NCI-H2081 treated with DMSO at 0.1 percent for 48 hours (cell line): ENCODE measurements around the gene WDFY4.

Source experiments
- DNase-seq: peaks from one replicate; lab custom pipeline; 2025; lab: John Stamatoyannopoulos, UW

The WDFY4 gene

DNA sequence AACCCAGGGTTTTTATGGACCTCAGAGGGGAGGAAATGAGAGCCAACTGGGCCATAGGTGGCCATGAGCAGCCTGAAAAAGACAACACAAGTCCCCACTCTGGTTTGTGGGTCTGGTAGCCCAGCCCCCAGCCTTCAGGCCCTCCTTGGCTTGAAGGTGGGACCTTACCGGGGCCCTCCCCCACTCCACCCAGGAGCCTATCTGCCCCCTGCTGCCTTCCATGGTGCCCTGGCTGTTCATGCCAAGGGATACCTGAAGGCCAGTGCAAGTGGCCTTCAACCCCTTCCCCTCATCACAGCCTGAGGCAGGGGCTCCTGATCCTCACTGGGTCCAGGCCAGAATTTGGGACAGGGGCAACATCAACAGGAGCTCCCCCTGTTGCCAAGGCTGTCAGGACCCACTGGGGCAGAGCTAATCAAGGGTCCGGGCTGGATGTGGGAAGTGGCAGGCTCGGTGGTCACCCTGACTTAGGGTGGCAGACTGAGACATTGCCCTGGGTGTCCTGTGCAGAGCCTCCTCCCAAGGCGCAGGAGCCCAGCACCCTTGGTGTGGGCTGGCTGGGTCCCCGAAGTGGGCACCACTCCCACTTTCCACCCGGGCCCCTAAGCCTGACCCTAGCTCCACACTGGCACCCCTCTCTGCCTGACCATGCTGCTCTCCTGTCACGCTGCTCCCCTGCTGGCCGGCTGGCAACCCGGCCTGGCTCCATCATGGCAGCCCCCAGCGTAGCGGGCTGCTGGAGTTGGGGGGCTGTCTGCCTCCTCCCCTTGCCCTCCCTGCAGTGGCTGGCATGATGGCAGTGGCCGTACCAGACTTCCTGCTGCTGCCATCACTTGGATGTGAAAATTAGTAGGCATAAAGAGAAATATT, 6.4 kb downstream of the WDFY4 start:
- no peak for DNase-seq

- DNase-seq = no peak
Observed at GRCh38 chr10:48691812-48692528, 7.3 kb downstream of the WDFY4 start.

DNA sequence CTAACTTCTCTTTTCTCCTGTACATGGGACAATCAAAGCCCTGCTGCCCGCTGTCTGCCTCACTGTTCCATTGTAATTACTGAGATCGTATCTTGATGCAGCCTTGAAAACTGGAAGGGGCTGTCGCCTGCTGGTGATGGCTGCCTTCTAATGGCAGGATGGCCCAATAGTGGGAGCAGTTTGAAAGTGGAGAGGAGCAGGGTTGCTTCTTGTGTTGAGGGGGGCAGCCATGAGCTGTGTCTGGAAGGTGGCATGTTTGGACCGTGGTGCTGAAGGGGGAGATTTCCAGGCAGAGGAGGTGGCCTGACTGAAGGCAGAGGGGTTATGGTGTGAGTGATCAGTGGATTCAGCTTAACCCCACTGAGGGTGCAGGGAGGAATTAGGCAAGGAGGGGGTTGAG, 8.1 kb downstream of the WDFY4 start:
- no peak for DNase-seq

DNA sequence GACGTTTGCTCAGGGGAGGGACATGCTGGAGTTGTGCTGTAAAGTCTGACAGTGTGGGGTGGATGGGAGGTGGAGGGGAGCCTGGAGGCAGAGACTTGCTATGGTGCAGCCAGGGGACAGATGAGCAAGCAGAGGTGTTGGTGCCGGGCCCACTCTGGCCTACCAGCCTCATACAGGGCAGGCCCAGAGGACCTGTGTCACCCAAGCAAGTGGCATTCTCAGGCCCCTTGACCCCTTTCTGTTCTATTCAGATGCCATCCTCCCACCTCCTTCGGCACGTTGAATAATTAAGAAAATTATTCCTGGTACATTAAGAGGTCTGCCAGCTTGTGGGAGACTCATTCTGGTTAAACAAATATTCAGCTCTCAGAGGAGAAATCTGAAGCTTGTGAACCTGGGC, 8.5 kb downstream of the WDFY4 start:
- no peak for DNase-seq

GRCh38 chr10:48694371-48695030, 9.8 kb downstream of the WDFY4 start:
- no peak for DNase-seq

DNA sequence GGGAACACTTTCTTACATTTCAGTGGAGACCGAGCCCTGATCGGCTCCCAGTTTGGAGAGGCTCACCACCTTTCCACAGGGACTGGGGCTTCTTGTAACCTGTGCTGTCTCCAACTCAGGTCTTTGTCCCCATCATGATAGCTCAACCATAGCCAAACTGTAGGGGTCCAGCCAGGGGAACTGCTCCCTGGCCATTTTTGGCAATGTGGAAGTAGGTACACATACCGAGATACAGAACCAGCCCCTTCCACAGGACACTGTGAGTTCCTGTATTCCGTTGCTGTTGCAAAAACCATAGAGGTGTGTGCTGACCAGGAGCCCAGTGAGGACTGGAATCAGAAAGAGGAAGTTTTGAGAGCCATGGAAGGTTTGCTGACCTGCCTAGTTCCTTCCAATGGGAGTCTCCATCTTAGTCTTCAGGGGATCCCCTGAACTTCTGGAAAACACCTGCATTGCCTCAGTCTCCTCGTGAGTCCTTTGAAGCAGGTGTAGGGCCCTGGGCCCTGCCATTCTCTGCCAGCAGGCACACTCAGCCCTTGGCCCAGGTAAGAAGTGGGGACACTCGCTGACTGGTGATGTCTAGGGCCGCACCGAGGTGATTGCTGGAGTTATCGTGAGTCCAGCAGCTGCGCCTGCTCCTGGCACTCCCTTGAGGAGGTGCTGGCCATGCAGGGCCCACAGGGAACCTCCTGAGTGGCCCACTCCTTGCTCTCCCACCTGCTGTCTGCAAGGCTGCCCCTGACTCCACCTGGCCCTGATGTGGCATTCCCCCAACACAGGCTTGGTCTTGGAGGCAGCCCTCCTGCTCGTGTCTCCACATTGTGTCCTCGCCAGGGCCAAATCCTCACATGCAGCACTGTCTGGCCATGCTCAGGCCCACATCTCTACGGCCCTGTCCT, 11.2 kb downstream of the WDFY4 start:
- DNase-seq = no peak

GRCh38 chr10:48696535-48696873, 11.8 kb downstream of the WDFY4 start:
- DNase-seq = no peak

- no peak for DNase-seq
Observed at GRCh38 chr10:48697091-48697490, 12.4 kb downstream of the WDFY4 start.

DNA sequence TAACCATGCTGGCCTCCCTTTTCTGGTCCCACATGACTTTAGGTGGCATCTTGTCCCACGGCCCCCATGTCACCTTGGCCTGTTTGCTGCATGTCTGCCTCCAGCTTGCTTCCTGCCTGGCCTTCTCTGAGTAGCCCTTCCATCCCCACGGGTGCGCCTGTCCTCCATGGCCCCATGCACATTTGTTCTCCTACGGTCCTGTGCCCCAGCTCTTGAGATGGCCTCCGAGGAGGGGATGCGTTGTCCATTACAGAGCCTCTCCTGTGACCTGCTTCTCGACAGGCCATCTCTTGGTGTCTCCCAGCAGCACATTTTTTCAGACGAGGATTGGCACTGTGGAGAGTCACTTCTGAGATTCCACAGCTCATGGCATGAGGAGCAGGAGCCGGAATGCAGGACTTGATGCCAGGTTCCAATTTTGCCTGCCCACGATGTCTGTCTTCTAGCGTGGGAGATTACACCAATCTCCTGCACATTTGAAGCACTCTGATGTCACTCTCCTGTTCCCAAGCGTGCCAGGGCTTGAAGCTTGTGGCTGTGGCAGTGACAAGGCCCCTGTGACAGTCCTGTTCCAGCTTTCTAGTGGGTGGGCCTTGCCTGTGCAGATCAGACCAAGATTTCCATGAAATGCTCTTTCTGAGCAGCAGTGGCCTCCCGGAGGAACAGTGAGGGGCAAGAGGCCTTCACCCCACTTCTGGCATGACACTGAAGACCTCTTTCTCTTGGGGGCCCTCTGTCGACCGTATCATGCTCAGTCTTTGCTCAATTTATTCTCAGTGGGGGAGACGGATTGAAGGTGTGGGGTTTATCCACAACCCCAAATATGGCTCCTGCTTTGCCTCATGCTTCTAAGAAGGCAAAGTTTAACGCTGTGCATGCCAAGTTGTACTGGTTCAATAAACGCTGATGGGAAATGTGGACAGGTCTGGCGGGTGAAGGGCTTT, 13.4 kb downstream of the WDFY4 start:
- DNase-seq = no peak

DNA sequence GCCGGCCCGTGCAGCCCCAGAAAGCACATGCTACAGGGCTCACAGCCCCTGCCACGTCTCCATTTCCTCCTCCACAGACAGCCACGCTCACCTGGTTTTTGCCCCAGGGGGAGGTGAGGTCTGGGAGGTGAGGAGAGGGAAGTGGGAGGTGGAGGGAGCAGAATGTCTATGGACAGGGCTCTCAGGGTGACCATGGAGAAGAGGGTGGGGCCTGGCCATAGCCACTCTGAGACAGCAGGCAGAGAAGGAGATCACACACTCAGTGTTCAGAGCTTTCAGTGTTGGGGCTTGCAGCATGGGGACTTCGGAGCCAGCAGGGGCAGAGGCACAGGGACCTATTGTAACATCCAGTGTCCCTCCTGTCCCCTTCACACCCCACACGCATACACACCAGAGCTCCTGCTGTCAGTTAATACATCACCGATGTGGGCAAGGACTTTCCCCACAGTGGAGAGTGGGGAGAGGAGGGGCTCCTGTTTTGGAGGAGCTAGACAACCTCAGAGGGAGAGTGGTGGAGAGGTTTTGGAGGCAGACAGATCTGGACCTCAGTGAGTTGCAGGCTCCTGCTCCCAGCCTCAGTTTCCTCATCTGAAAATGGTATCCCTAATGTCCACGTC, 14.4 kb downstream of the WDFY4 start:
- DNase-seq = no peak

- no peak for DNase-seq
Observed at GRCh38 chr10:48700071-48700470, 15.4 kb downstream of the WDFY4 start.

GRCh38 chr10:48700493-48700892, 15.8 kb downstream of the WDFY4 start:
- DNase-seq = no peak

GRCh38 chr10:48701139-48701901, 16.6 kb downstream of the WDFY4 start:
- DNase-seq = no peak

GRCh38 chr10:48701941-48702340, 17.3 kb downstream of the WDFY4 start:
- DNase-seq = no peak

DNA sequence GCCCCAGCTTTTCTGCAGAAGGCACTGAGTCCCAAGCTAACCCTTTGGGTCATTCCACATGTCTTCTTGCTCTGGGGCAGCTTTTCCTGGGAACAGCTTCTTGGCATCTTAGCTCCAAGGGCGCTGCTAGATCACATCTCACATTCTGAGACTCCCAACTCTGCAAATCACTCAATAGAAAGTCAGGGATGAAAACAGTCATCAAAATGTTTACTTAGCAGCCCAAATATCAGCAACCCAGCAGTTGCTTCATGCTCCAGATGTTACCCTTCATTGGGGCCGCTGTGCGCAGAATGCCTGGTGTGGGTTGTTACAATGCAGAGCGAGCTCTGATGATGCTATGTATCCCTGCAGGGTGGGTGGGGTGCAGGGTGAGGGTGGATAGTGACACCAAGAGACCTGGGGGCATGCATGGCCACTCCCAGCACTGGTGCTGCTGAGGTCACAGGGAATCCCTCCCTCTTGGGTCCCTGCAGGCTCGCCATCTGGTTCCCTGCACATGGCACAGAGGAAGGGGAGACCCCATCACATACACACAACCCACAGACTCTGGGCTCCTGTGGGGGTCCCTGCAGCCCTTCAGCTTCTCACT, 19.0 kb downstream of the WDFY4 start:
- no peak for DNase-seq

DNA sequence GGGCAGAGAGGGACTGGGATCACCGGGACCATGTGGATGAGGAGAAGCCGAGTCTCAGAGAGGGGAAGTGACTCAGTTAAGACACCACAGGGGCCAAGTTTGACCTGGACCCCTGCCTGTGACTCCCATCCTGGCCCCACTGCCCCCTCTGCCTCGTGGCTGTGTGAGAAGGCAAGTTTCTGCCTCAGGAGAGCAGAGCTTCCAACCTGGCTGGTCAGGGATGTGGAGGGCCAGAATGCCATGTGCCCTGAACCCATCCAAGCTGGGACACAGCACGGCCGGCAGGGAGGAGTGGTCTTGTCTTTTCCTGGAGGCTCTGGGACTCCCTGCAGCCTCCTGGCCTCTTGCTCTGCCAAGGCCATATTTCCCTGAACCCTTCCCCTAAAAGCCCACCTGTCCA, 19.5 kb downstream of the WDFY4 start:
- no peak for DNase-seq

DNA sequence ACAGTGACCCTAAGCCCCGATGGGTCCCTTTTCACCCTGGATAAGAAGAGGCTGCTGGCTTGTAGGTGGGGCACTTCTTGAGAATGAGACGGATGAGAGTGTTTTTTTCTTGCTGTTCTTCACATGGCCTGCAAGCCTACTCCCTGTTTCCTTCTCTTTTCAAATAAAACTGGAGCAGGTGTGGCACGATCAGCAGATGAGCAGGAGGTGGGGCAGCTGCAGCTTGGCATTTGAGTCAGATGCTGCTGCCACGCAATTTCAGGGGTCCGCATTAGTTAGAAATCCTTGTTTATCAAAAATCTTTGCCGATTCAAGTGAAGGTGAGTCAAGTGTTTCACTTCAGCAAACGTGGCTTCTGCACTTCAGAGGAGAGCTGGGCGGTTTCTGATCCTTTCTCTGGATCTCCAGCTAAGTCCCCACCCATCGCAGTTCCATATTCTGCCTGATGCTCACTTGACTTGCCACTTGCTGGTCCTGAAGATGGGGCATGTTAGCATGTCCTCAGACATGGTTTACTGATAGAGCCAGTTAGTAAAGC, 20.8 kb downstream of the WDFY4 start:
- no peak for DNase-seq

DNA sequence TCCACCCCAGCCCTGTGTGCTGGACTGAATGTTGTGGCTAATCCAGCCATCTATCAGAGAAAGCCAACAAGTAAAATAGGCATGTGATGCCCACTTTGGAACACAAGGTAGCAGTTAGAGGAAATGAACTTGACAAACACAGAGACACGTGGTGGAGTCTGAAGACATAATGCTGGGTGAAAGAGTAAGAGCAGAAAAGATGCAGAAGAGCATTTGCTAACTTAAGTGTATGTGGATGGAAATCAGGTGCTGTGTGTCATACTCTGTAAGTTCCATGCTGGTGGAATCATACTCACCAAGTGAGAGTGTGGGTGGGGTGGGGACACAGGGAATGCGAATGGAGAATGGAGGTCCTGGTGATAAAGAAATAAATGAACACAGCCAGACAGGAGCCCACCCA, 22.8 kb downstream of the WDFY4 start:
- no peak for DNase-seq

DNA sequence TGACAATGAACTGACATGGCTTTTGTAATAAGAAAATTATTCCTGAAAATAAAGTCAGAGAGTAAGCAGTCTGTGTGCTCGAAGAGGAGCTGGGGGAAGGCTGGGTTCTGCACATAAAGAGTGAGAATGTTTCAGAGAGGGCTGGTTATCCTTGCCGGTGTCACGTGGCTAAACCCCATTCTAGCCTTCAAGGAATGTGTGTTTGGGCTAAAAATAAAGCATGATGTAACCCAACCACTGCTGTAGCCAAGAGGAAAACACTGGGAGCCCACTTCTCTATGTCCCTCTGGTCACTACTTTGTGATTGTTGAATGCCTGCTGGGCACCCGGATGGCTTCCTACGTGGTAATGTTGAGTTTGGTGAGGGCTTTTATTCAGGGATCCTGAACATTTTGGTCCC, 23.5 kb downstream of the WDFY4 start:
- DNase-seq = no peak
